Peyer's patch (tissue), 4 donors: ENCODE measurements around the gene KCNQ1.

Source experiments
- CTCF ChIP-seq, 6 experiments: fragments of 450-650 bp in 4 of 6; fragments of 200-600 bp in 2 of 6; sonication (generic) in 1 of 6; IDR thresholded peaks; one replicate each; pipeline ENCODE4 v1.5.1; 2017 to 2019; ENCODE audit warnings: antibody characterized with exemption in 6 of 6, mild to moderate bottlenecking in 3 of 6, moderate library complexity in 1 of 6
- POLR2A ChIP-seq, 2 donors: fragments of 450-650 bp; IDR thresholded peaks; one replicate each; pipeline ENCODE4 v1.5.1; 2017; ENCODE audit warnings: antibody characterized with exemption in 2 of 2, mild to moderate bottlenecking in 2 of 2, moderate library complexity in 2 of 2

- TF ChIP-seq CTCF (IDR thresholded peaks at IDR 0.05) = no peak
- no peak for TF ChIP-seq POLR2A (IDR thresholded peaks at IDR 0.05)
These were observed 346.3 kb downstream of the KCNQ1 start for GRCh38 chr11:2791139-2791520.
